IMR-90 (cell line): ENCODE measurements around the gene MAFG. TPM values are rescaled to one million over a fixed set of nuclear protein-coding genes. Genes with fewer than 3 reads are reported as not detected.
"Not testable (repeated sequence)": the region's sequence is repeated elsewhere in the genome, so short reads cannot be mapped to it uniquely, and the experiment has no call there.

Experiments
- ATAC-seq: fragments of 200-7000 bp; cut with Tn5 transposase; 2 replicates; pipeline ENCODE4 v1.9.1; 2020; ENCODE audit warnings: low read depth, mild to moderate bottlenecking, moderate library complexity
- BruUV-seq: library from RNA; stranded (reverse); fragments of 400-500 nt; replicated peaks from 2 replicates; lab custom pipeline; 2021; lab: Mats Ljungman, UMichigan
- CTCF ChIA-PET: fragments of 300-600 bp; formaldehyde crosslinking; extraction: SDS; loops from one replicate; lab custom pipeline; 2021; ENCODE audit warnings: antibody characterized with exemption; lab: Yijun Ruan, JAX
- POLR2A ChIA-PET: fragments of 300-600 bp; sonication (Branson Sonifier 250); formaldehyde crosslinking; loops from one replicate; lab custom pipeline; 2022; ENCODE audit warnings: antibody characterized with exemption; ENCODE audit not compliant: unreplicated experiment; lab: Charles Lee
- DNase-seq: peaks from one replicate; pipeline ENCODE4 v3.0.0; 2013
- H2AFZ ChIP-seq: replicated peaks from 2 replicates; pipeline ENCODE3; 2013; ENCODE audit warnings: low read length, mild to moderate bottlenecking; ENCODE audit not compliant: poor library complexity
- H2AK5ac ChIP-seq: 2 replicates; pipeline ENCODE4 v1.6.1; 2013; ENCODE audit warnings: low read depth, low read length, inconsistent platforms
- H2AK9ac ChIP-seq: replicated peaks from 2 replicates; pipeline ENCODE3; 2013; ENCODE audit warnings: mild to moderate bottlenecking, low read depth, low read length, moderate library complexity; ENCODE audit not compliant: poor library complexity
- H2BK120ac ChIP-seq: 2 replicates; pipeline ENCODE4 v1.6.1; 2013; ENCODE audit warnings: low read depth, low read length, inconsistent platforms
- H2BK15ac ChIP-seq: 3 replicates; pipeline ENCODE4 v1.6.1; 2013; ENCODE audit warnings: low read depth, low read length, inconsistent platforms
- H2BK20ac ChIP-seq: 2 replicates; pipeline ENCODE4 v1.6.1; 2013; ENCODE audit warnings: low read depth, mild to moderate bottlenecking, inconsistent platforms, low read length, moderate library complexity
- H2BK5ac ChIP-seq: 2 replicates; pipeline ENCODE4 v1.6.1; 2013; ENCODE audit warnings: mild to moderate bottlenecking, low read depth, low read length, inconsistent platforms; ENCODE audit not compliant: poor library complexity, severe bottlenecking
- H3K14ac ChIP-seq: replicated peaks from 2 replicates; pipeline ENCODE4 v1.6.1; 2013; ENCODE audit warnings: low read depth, low read length, inconsistent platforms
- H3K18ac ChIP-seq: 2 replicates; pipeline ENCODE4 v1.6.1; 2013; ENCODE audit warnings: low read depth, low read length, control low read depth
- H3K23ac ChIP-seq: 2 replicates; pipeline ENCODE4 v1.6.1; 2013; ENCODE audit warnings: low read depth, low read length, inconsistent platforms
- H3K27ac ChIP-seq: 2 replicates; pipeline ENCODE4 v1.5.1; 2013; ENCODE audit warnings: mild to moderate bottlenecking, control low read depth, low read length; ENCODE audit not compliant: insufficient read depth
- H3K27me3 ChIP-seq: 2 replicates; pipeline ENCODE4 v1.6.1; 2013; ENCODE audit warnings: low read length; ENCODE audit not compliant: control insufficient read depth, insufficient read depth
- H3K36me3 ChIP-seq: 2 replicates; pipeline ENCODE4 v1.6.1; 2013; ENCODE audit warnings: low read length, mixed read lengths; ENCODE audit not compliant: control insufficient read depth, insufficient read depth
- H3K4ac ChIP-seq: 2 replicates; pipeline ENCODE4 v1.6.1; 2013; ENCODE audit warnings: low read depth, low read length, inconsistent platforms
- H3K4me1 ChIP-seq: 2 replicates; pipeline ENCODE4 v1.6.1; 2013; ENCODE audit warnings: low read length, mixed read lengths; ENCODE audit not compliant: control insufficient read depth, insufficient read depth
- H3K4me2 ChIP-seq: 2 replicates; pipeline ENCODE4 v1.6.1; 2013; ENCODE audit warnings: low read depth, mild to moderate bottlenecking, control low read depth, low read length, moderate library complexity
- H3K4me3 ChIP-seq: 2 replicates; pipeline ENCODE4 v1.5.1; 2013; ENCODE audit warnings: low read depth, mild to moderate bottlenecking, control low read depth, low read length, moderate library complexity; ENCODE audit not compliant: insufficient read depth
- H3K56ac ChIP-seq: 2 replicates; pipeline ENCODE4 v1.6.1; 2013; ENCODE audit warnings: low read length, inconsistent platforms; ENCODE audit not compliant: insufficient read depth; ENCODE audit errors: extremely low read depth
- H3K79me1 ChIP-seq, 2 experiments: 2 replicates each; pipeline ENCODE4 v1.6.1; 2013; ENCODE audit warnings: low read length in 2 of 2, inconsistent platforms in 1 of 2, low read depth in 1 of 2
- H3K9ac ChIP-seq: 2 replicates; pipeline ENCODE4 v1.6.1; 2013; ENCODE audit warnings: low read depth, low read length, control low read depth
- H3K9me1 ChIP-seq: 2 replicates; pipeline ENCODE4 v1.6.1; 2013; ENCODE audit warnings: low read length, inconsistent platforms; ENCODE audit not compliant: insufficient read depth
- H3K9me3 ChIP-seq: 2 replicates; pipeline ENCODE4 v1.6.1; 2013; ENCODE audit warnings: low read length; ENCODE audit not compliant: control insufficient read depth, insufficient read depth
- H4K20me1 ChIP-seq: 2 replicates; pipeline ENCODE4 v1.6.1; 2013; ENCODE audit warnings: low read length, inconsistent platforms; ENCODE audit not compliant: insufficient read depth
- H4K5ac ChIP-seq: 2 replicates; pipeline ENCODE4 v1.6.1; 2013; ENCODE audit warnings: mild to moderate bottlenecking, low read depth, low read length, control low read depth
- H4K8ac ChIP-seq, 2 experiments: 2 replicates each; pipeline ENCODE4 v1.6.1; 2013; ENCODE audit warnings: low read depth in 2 of 2, low read length in 2 of 2, control low read depth in 1 of 2, inconsistent platforms in 1 of 2
- H4K91ac ChIP-seq: 2 replicates; pipeline ENCODE4 v1.6.1; 2013; ENCODE audit warnings: low read depth, low read length, inconsistent platforms; ENCODE audit not compliant: insufficient read depth
- WGBS, 2 experiments: methylation state at CpG; one replicate each; pipeline versions ENCODE4 v1.1.5 to v1.1.7; 2013; ENCODE audit warnings: missing lambda C conversion rate in 2 of 2; ENCODE audit not compliant: insufficient read length in 1 of 2; ENCODE audit errors: extremely low coverage in 2 of 2; 5-methylcytosine and 5-hydroxymethylcytosine counted together
- dilution Hi-C: fragments of 300-500 bp; cut with HindIII; formaldehyde crosslinking; loops from one replicate; pipeline ENCODE4 v1.14.3; 2018; ENCODE audit warnings: low sequenced_read_pairs; ENCODE audit not compliant: unreplicated experiment
- in situ Hi-C: fragments of 300-500 bp; cut with MboI; formaldehyde crosslinking; loops from 3 replicates; pipeline ENCODE4 v1.14.3; 2019; ENCODE audit warnings: low sequenced_read_pairs, inconsistent platforms, mixed read lengths
- intact Hi-C: fragments of 100-400 bp; cut with micrococcal nuclease; formaldehyde crosslinking; loops from 2 replicates; pipeline ENCODE4 v1.10.0; 2022
- polyA plus RNA-seq, 3 experiments: library from polyadenylated mRNA; depleted of rRNA; stranded (reverse); fragments of >200 nt; gene quantifications; 2 replicates each; pipeline ENCODE4 v1.2.3, GENCODE V29; 2012; ENCODE audit warnings: low replicate concordance in 1 of 3
- total RNA-seq: library from RNA; depleted of rRNA; stranded (reverse); fragments of >200 nt; gene quantifications from 2 replicates; pipeline ENCODE4 v1.2.3, GENCODE V29; 2012

MAFG gene
- total and polyA plus RNA-seq, 2 of the 4 experiments (the other 2 are of a cell fraction): 6.1 to 15.4 TPM

DNA sequence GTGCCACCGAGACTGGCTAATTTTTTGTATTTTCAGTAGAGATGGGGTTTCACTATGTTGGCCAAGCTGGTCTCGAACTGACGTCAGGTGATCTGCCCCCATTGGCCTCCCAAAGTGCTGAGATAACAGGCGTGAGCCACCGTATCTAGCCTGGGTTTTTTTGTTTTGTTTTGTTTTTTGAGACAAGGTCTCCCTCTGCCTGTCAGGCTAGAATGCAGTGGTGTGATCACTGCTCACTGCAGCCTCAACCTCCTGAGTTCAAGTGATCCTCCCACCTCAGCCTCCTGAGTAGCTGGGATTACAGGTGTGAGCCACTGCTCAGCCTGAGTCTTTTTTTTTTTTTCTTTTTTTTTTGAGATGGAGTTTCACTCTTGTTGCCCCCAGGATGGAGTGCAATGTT lies 25.9 kb upstream of the MAFG start:
- CTCF ChIA-PET, DNase-seq, H3K4me3 ChIP-seq, H2AK9ac ChIP-seq, BruUV-seq, ATAC-seq, H2BK20ac ChIP-seq, intact Hi-C loops, H3K9ac ChIP-seq, H3K14ac ChIP-seq, H3K18ac ChIP-seq, H2AK5ac ChIP-seq, H2BK5ac ChIP-seq, dilution Hi-C loops, POLR2A ChIA-PET, H3K36me3 ChIP-seq, H4K8ac ChIP-seq, H3K9me3 ChIP-seq, H3K79me1 ChIP-seq, H4K91ac ChIP-seq, H4K20me1 ChIP-seq, H3K4ac ChIP-seq, H3K23ac ChIP-seq, H3K56ac ChIP-seq, H3K4me1 ChIP-seq, H2BK120ac ChIP-seq, H2BK15ac ChIP-seq, in situ Hi-C loops, H3K27ac ChIP-seq, H3K9me1 ChIP-seq, H4K5ac ChIP-seq, H2AFZ ChIP-seq, H3K4me2 ChIP-seq: not testable (repeated sequence)
- peaks cover 14% of the 10 kb centered on the region; the same call in 1 of the 2 replicates for H3K27me3 ChIP-seq
- WGBS, 2 experiments: no CpG with 5 or more reads among the region's 5 CpGs
